ENCODE results near the gene PATJ. TPM values are rescaled to one million over a fixed set of nuclear protein-coding genes. Genes with fewer than 3 reads are reported as not detected.

Gene PATJ
- total RNA-seq, 2 donors from 2014 or later: 74.3 to 81.7 TPM

DNA sequence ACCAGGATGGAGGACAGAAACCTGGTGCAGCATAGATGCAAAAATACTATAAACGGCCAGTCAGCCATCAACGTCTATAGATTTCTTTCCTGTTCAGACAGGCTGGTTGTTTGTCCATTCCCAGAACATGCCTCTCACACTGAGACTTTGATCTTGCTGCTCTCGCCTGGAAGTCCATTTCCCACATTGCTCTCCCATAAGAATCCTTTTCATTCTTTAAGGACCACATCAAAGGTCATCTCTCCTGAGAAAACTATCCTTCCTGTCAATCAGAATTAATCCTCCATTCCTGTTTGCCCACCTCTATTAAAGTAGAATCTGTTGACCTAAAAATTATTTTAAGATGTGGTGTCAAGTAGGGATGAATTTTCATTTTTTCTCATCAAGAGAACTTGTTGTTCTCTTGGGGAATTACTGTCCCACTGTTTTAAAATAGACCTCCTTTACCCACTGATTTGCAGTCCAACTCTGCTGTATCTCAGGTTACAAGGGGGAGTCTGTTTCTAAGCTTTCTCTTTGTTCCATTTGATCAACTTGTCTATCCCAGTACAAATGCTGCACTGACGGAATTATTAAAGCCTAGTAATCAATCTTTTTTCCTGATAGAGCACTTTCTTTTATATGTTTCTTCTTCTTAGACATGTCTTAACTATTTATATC is 172.7 kb downstream of the PATJ start:
- H3K9ac ChIP-seq (ENCODE audit: extremely low read depth, low read length, poor library complexity, severe bottlenecking): no peak overlapping the region
- peaks cover 7% of the 10 kb centered on the region for H3K9me3 ChIP-seq (ENCODE audit: control insufficient read depth, low read length)
- peaks cover 56% of the 10 kb centered on the region for H3K36me3 Mint-ChIP-seq (ENCODE audit: low read depth)
- no peak for DNase-seq
- H3K4me1 Mint-ChIP-seq: no peaks in the 10 kb centered on the region
- no peak overlapping the region for H3K4me3 ChIP-seq (ENCODE audit: low read length)
- TF ChIP-seq, protein P1, sequence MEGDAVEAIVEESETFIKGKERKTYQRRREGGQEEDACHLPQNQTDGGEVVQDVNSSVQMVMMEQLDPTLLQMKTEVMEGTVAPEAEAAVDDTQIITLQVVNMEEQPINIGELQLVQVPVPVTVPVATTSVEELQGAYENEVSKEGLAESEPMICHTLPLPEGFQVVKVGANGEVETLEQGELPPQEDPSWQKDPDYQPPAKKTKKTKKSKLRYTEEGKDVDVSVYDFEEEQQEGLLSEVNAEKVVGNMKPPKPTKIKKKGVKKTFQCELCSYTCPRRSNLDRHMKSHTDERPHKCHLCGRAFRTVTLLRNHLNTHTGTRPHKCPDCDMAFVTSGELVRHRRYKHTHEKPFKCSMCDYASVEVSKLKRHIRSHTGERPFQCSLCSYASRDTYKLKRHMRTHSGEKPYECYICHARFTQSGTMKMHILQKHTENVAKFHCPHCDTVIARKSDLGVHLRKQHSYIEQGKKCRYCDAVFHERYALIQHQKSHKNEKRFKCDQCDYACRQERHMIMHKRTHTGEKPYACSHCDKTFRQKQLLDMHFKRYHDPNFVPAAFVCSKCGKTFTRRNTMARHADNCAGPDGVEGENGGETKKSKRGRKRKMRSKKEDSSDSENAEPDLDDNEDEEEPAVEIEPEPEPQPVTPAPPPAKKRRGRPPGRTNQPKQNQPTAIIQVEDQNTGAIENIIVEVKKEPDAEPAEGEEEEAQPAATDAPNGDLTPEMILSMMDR (conservative IDR thresholded peaks at IDR 0.05): no peak
- no peaks in the 10 kb centered on the region for H3K27me3 ChIP-seq (ENCODE audit: control insufficient read depth, insufficient read depth, low read length, poor library complexity, severe bottlenecking)
- H3K36me3 ChIP-seq (ENCODE audit: control insufficient read depth, insufficient read depth, low read length): peaks cover 37% of the 10 kb centered on the region
- H3K27ac ChIP-seq (ENCODE audit: low read depth, low read length): peak overlapping the region; percentile 89
- no peak overlapping the region for H3K27ac Mint-ChIP-seq
- 49 to 77% methylated on average over 4 of the region's 4 CpGs for WGBS, 2 experiments (ENCODE audit: insufficient coverage in 1 of 2, insufficient read length in 1 of 2)
- no peaks in the 10 kb centered on the region for H3K4me1 ChIP-seq (ENCODE audit: control insufficient read depth, insufficient read depth, low read length)
- no peaks in the 10 kb centered on the region for H3K27me3 Mint-ChIP-seq (ENCODE audit: insufficient read depth)
- H3K9me3 Mint-ChIP-seq: peaks cover 1% of the 10 kb centered on the region
- no peak overlapping the region for H3K4me3 Mint-ChIP-seq

DNA sequence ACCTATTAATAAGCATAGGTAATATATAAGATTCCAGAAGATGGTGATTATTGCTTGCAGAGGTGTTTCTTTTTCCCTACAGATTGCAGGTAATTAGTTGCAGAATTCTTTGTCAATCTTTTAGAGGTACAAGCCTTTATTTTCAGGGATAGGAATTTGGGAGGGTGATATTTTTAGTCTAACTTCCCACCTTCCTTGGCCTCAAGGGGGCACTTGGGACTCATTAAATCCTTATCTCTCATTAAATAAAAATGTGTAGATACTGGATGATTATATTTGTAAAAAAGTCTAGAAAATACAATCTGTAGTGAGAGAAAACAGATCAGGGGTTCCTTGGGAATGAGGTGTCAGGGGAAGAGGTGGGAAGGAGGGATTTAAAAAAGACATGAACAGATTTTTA is 179.2 kb downstream of the PATJ start:
- Histone ChIP-seq H3K36me3 (ENCODE audit: control insufficient read depth, insufficient read depth, low read length) (peaks cover 21% of the 10 kb centered on the region), H3K4me3 (ENCODE audit: low read length) (no peak overlapping the region), H3K27ac (ENCODE audit: low read depth, low read length) (no peak overlapping the region), H3K4me1 (ENCODE audit: control insufficient read depth, insufficient read depth, low read length) (no peaks in the 10 kb centered on the region), H3K27me3 (ENCODE audit: control insufficient read depth, insufficient read depth, low read length, poor library complexity, severe bottlenecking) (no peaks in the 10 kb centered on the region), H3K9me3 (ENCODE audit: control insufficient read depth, low read length) (peaks cover 11% of the 10 kb centered on the region), H3K9ac (ENCODE audit: extremely low read depth, low read length, poor library complexity, severe bottlenecking) (no peak overlapping the region)
- no peak overlapping the region for H3K4me3 Mint-ChIP-seq
- H3K27ac Mint-ChIP-seq: no peak overlapping the region
- TF ChIP-seq, protein P1 (conservative IDR thresholded peaks at IDR 0.05): peak; percentile 66
- DNase-seq: no peak
- H3K27me3 Mint-ChIP-seq (ENCODE audit: insufficient read depth): no peaks in the 10 kb centered on the region
- peaks cover 53% of the 10 kb centered on the region for H3K36me3 Mint-ChIP-seq (ENCODE audit: low read depth)
- peaks cover 6% of the 10 kb centered on the region for H3K4me1 Mint-ChIP-seq
- peaks cover 6% of the 10 kb centered on the region for H3K9me3 Mint-ChIP-seq

GRCh38 chr1:61922950-61923480 is 180.7 kb downstream of the PATJ start:
- Histone ChIP-seq H3K27me3 (ENCODE audit: control insufficient read depth, insufficient read depth, low read length, poor library complexity, severe bottlenecking) (no peaks in the 10 kb centered on the region), H3K9ac (ENCODE audit: extremely low read depth, low read length, poor library complexity, severe bottlenecking) (no peak overlapping the region), H3K36me3 (ENCODE audit: control insufficient read depth, insufficient read depth, low read length) (peaks cover 13% of the 10 kb centered on the region), H3K4me1 (ENCODE audit: control insufficient read depth, insufficient read depth, low read length) (no peaks in the 10 kb centered on the region), H3K4me3 (ENCODE audit: low read length) (no peak overlapping the region), H3K9me3 (ENCODE audit: control insufficient read depth, low read length) (peaks cover 11% of the 10 kb centered on the region), H3K27ac (ENCODE audit: low read depth, low read length) (no peak overlapping the region)
- H3K27ac Mint-ChIP-seq: peak overlapping the region; percentile 6
- TF ChIP-seq, protein P1 (conservative IDR thresholded peaks at IDR 0.05): no peak
- H3K27me3 Mint-ChIP-seq (ENCODE audit: insufficient read depth): no peaks in the 10 kb centered on the region
- H3K4me3 Mint-ChIP-seq: no peak overlapping the region
- WGBS, 2 experiments (ENCODE audit: insufficient coverage in 1 of 2, insufficient read length in 1 of 2): 100% methylated on average over 2 of the region's 3 CpGs; no CpG with 5 or more reads in 1 of the 2 experiments
- no peak for DNase-seq
- H3K9me3 Mint-ChIP-seq: peaks cover 6% of the 10 kb centered on the region
- peaks cover 44% of the 10 kb centered on the region for H3K36me3 Mint-ChIP-seq (ENCODE audit: low read depth)
- H3K4me1 Mint-ChIP-seq: peaks cover 6% of the 10 kb centered on the region

Measured in endodermal cell (in vitro differentiated cells).